ENCODE measurements around the gene RANGAP1. TPM values are rescaled to one million over a fixed set of nuclear protein-coding genes. Genes with fewer than 3 reads are reported as not detected.

Gene RANGAP1
- total and polyA plus RNA-seq, 2 of the 13 experiments (the other 11 are each of a cell fraction or from before 2014, with no cell fraction given), result 51.8 to 83.9 TPM

DNA sequence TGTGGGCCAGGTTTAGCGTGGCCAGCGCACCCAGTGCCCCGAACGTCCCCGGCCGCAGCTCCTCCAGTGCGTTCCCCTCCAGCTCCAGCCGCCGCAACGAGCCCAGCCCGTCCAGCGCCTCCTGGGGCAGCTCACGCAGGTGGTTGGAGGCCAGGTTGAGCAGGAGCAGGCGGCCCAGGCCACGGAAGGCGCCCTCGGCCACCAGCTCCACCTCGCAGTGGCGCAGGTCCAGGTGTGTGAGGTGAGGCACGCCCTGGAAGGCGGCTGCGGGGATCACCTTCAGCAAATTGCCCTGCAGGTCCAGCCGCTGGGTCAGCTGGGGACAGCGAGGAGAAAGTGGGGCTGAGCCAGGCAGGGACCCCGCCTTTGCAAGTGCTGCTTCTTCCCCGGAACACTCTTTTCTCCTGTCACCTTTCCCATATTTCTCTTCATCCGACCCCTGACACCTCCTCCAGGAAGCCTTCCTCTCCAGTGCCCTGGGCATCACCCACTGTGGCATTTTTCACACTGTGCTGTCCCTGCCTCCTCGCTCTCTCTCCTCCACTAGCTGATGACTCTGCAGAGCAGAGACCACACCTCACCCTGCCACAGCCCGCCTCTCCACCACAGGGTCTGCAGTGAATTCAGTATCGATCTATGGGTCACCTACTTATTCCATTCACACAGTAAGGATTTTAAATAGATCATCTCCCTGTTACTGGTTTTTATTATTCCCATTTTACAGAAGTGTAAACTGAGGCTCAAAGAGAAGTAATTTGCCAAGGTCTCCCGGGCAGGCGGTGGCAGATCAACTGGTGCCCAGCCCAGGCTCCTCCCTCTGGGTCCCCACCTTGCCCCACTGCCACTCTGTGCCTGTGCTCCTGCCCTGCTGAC is 47.2 kb downstream of the RANGAP1 start:
- Histone ChIP-seq H3K36me3 (replicated peaks in 1 of 2; ENCODE audit: control insufficient read depth in 1 of 2, insufficient read depth in 2 of 2, low read length in 2 of 2) (no peaks in the 10 kb centered on the region), H3K79me2 (ENCODE audit: insufficient read depth, low read length) (no peaks in the 10 kb centered on the region), H3K9me3 (ENCODE audit: low read length) (no peaks in the 10 kb centered on the region), H3K4me1 (ENCODE audit: insufficient read depth, low read length) (peaks cover 32% of the 10 kb centered on the region), H3K9ac (ENCODE audit: insufficient read depth, low read depth, low read length) (no peak overlapping the region), H2AFZ (ENCODE audit: low read length) (no peak overlapping the region), H3K27me3 (ENCODE audit: control insufficient read depth in 1 of 2, insufficient read depth in 2 of 2, low read length in 2 of 2) (no peaks in the 10 kb centered on the region), H3K4me3 (replicated peaks in 1 of 3; ENCODE audit: insufficient read depth in 1 of 3, low read depth in 2 of 3, low read length in 3 of 3) (no peak overlapping the region), H3K4me2 (ENCODE audit: low read depth, low read length) (no peak overlapping the region), H3K27ac (ENCODE audit: extremely low read length, insufficient read depth, low read length) (no peak overlapping the region), H4K20me1 (ENCODE audit: insufficient read depth, low read length) (no peaks in the 10 kb centered on the region)
- WGBS (ENCODE audit: low lambda C conversion rate), result 92% methylated on average over 23 of the region's 32 CpGs
- ChIA-PET POLR2A (no interaction called here), CTCF (ENCODE audit: low intra/inter-chr PET ratio, low total read pairs) (no interaction called here)
- intact Hi-C loops (cut with micrococcal nuclease; ENCODE audit: unreplicated experiment) (loop anchor here (5.0 kb wide), 1 partner anchor 48 kb away; the partner anchor contains the start of gene RANGAP1), in situ Hi-C loops (cut with HindIII; ENCODE audit: extremely low pct_ligation_motif_present, low pct_unique_long_range_greater_than_20kb) (no loop called here)
- BruUV-seq (replicated peaks), result no TSS peak
- FAIRE-seq (no peak), ATAC-seq (no peak), DNase-seq (ENCODE audit: low spot score) (no peak)
- TF ChIP-seq, protein P1, sequence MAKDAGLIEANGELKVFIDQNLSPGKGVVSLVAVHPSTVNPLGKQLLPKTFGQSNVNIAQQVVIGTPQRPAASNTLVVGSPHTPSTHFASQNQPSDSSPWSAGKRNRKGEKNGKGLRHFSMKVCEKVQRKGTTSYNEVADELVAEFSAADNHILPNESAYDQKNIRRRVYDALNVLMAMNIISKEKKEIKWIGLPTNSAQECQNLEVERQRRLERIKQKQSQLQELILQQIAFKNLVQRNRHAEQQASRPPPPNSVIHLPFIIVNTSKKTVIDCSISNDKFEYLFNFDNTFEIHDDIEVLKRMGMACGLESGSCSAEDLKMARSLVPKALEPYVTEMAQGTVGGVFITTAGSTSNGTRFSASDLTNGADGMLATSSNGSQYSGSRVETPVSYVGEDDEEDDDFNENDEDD (CRISPR knock-in tag; IDR thresholded peaks at IDR 0.05; ENCODE audit: borderline replicate concordance), result no peak
- TF ChIP-seq ZNF703 (CRISPR knock-in tag; IDR thresholded peaks at IDR 0.05; ENCODE audit: borderline replicate concordance) (no peak), ZNF629 (CRISPR knock-in tag; conservative IDR thresholded peaks at IDR 0.05) (peak; percentile 89), ZMYM3 (CRISPR knock-in tag; IDR thresholded peaks at IDR 0.05) (0 out of 2 replicates have a peak, but pooled peaks have one; percentile 31), ZSCAN22 (CRISPR knock-in tag; IDR thresholded peaks at IDR 0.05) (no peak), MED13 (CRISPR knock-in tag; IDR thresholded peaks at IDR 0.05) (no peak), FLYWCH1 (CRISPR knock-in tag; IDR thresholded peaks at IDR 0.05) (no peak), TOE1 (CRISPR knock-in tag; IDR thresholded peaks at IDR 0.05) (no peak), ZNF737 (CRISPR knock-in tag; IDR thresholded peaks at IDR 0.05; ENCODE audit: borderline replicate concordance) (no peak)
